ENCODE results near the gene SYNE4.

DNA sequence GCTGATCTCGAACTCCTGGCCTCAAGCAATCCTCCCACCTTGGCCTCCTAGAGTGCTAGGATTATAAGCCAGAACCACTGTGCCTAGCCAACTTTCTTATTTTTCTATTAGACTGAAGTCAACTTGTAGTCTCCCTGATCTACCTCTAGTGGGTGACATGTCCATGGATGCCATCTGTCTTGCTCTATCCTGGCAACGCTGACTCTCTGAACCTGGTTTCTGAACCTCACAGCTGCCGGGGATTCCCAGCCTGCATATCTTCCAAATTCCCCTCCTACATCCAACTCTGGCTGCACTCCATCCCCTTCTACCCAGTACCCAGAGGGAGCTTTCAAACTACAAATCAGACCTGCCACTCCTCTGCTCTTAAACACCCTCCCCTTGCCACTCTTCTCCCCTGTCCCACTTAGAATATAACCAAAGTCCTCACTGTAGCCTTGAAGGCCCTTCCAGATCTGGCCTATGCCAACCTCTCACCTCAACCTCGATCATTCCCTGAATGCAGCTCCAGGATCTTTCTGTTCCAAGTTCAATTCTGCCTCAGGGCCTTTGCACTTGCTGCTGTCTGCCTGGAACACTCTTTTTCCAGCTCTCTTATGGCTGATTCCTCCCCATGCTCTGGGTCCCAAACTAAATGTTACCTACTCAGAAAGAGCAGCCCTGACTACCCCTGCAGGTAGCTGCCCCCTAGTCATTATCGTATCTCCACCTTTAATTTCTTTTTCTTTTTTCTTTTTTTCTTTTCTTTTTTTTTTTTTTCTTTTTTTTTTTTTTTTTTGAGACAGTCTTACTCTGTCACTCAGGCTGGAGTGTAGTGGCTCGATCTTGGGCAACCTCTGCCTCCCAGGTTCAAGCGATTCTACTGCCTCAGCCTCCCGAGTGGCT, 21.9 kb upstream of the SYNE4 start:
- TF ChIP-seq, protein P1, sequence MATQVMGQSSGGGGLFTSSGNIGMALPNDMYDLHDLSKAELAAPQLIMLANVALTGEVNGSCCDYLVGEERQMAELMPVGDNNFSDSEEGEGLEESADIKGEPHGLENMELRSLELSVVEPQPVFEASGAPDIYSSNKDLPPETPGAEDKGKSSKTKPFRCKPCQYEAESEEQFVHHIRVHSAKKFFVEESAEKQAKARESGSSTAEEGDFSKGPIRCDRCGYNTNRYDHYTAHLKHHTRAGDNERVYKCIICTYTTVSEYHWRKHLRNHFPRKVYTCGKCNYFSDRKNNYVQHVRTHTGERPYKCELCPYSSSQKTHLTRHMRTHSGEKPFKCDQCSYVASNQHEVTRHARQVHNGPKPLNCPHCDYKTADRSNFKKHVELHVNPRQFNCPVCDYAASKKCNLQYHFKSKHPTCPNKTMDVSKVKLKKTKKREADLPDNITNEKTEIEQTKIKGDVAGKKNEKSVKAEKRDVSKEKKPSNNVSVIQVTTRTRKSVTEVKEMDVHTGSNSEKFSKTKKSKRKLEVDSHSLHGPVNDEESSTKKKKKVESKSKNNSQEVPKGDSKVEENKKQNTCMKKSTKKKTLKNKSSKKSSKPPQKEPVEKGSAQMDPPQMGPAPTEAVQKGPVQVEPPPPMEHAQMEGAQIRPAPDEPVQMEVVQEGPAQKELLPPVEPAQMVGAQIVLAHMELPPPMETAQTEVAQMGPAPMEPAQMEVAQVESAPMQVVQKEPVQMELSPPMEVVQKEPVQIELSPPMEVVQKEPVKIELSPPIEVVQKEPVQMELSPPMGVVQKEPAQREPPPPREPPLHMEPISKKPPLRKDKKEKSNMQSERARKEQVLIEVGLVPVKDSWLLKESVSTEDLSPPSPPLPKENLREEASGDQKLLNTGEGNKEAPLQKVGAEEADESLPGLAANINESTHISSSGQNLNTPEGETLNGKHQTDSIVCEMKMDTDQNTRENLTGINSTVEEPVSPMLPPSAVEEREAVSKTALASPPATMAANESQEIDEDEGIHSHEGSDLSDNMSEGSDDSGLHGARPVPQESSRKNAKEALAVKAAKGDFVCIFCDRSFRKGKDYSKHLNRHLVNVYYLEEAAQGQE (IDR thresholded peaks at IDR 0.05; ENCODE audit: low read depth): no peak
- no peak for TF ChIP-seq EP300 (IDR thresholded peaks at IDR 0.05; ENCODE audit: borderline replicate concordance)
- TF ChIP-seq YY1 (IDR thresholded peaks at IDR 0.05; ENCODE audit: low read depth): no peak
- TF ChIP-seq RAD21 (IDR thresholded peaks at IDR 0.05; ENCODE audit: low read depth): no peak
- TF ChIP-seq, protein P2, sequence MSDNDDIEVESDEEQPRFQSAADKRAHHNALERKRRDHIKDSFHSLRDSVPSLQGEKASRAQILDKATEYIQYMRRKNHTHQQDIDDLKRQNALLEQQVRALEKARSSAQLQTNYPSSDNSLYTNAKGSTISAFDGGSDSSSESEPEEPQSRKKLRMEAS (IDR thresholded peaks at IDR 0.05): no peak
- TF ChIP-seq TAF1 (IDR thresholded peaks at IDR 0.05; ENCODE audit: low read depth): no peak
- TF ChIP-seq EGR1 (IDR thresholded peaks at IDR 0.05): no peak
- TF ChIP-seq NFIC (IDR thresholded peaks at IDR 0.05): no peak
- no peak for TF ChIP-seq ZBTB7A (IDR thresholded peaks at IDR 0.05; ENCODE audit: low read depth)
- TF ChIP-seq TEAD4 (IDR thresholded peaks at IDR 0.05): no peak
- TF ChIP-seq CEBPB (IDR thresholded peaks at IDR 0.05): no peak
- no peak for TF ChIP-seq FOXM1 (IDR thresholded peaks at IDR 0.05; ENCODE audit: borderline replicate concordance, low read depth)
- TF ChIP-seq, protein P3, sequence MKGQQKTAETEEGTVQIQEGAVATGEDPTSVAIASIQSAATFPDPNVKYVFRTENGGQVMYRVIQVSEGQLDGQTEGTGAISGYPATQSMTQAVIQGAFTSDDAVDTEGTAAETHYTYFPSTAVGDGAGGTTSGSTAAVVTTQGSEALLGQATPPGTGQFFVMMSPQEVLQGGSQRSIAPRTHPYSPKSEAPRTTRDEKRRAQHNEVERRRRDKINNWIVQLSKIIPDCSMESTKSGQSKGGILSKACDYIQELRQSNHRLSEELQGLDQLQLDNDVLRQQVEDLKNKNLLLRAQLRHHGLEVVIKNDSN (IDR thresholded peaks at IDR 0.05): no peak
- TF ChIP-seq TCF12 (IDR thresholded peaks at IDR 0.05; ENCODE audit: low read depth): no peak

Data from Ishikawa (cell line).